ENCODE measurements around the gene COL18A1. TPM values are rescaled to one million over a fixed set of nuclear protein-coding genes. Genes with fewer than 3 reads are reported as not detected.

Gene COL18A1
- polyA plus RNA-seq, 1 experiment = 25.3 TPM

- DNase-seq (ENCODE audit: low read depth, low spot score) = no peak
- Histone ChIP-seq H3K4me3 (ENCODE audit: low read depth, low read length) (no peak overlapping the region), H3K27me3 (ENCODE audit: control insufficient read depth, insufficient read depth, low read length) (no peaks in the 10 kb centered on the region), H3K9me3 (ENCODE audit: control insufficient read depth, insufficient read depth, low read length) (peaks cover 14% of the 10 kb centered on the region; the same call in 1 of the 2 replicates), H3K27ac (ENCODE audit: low read depth, low read length) (no peak overlapping the region)
- POLR2A ChIA-PET = no interaction called here
- TF ChIP-seq CTCF (IDR thresholded peaks at IDR 0.05; ENCODE audit: low read depth, low read length) = no peak
- CTCF ChIA-PET = no interaction called here
Measured at GRCh38 chr21:45496151-45496967, 91.4 kb downstream of the COL18A1 start.

- Histone ChIP-seq H3K9me3 (ENCODE audit: control insufficient read depth, insufficient read depth, low read length) (peaks cover 14% of the 10 kb centered on the region; the same call in 1 of the 2 replicates), H3K27ac (ENCODE audit: low read depth, low read length) (no peak overlapping the region), H3K27me3 (ENCODE audit: control insufficient read depth, insufficient read depth, low read length) (no peaks in the 10 kb centered on the region), H3K4me3 (ENCODE audit: low read depth, low read length) (no peak overlapping the region)
- ChIA-PET POLR2A (no interaction called here), CTCF (no interaction called here)
- DNase-seq (ENCODE audit: low read depth, low spot score) = no peak
- TF ChIP-seq CTCF (IDR thresholded peaks at IDR 0.05; ENCODE audit: low read depth, low read length) = no peak
Measured at GRCh38 chr21:45496968-45497845, 92.2 kb downstream of the COL18A1 start.

- no peak for DNase-seq (ENCODE audit: low read depth, low spot score)
- Histone ChIP-seq H3K9me3 (ENCODE audit: control insufficient read depth, insufficient read depth, low read length) (peaks cover 14% of the 10 kb centered on the region; the same call in 1 of the 2 replicates), H3K4me3 (ENCODE audit: low read depth, low read length) (no peak overlapping the region), H3K27me3 (ENCODE audit: control insufficient read depth, insufficient read depth, low read length) (no peaks in the 10 kb centered on the region), H3K27ac (ENCODE audit: low read depth, low read length) (no peak overlapping the region)
- ChIA-PET POLR2A (no interaction called here), CTCF (no interaction called here)
- no peak for TF ChIP-seq CTCF (IDR thresholded peaks at IDR 0.05; ENCODE audit: low read depth, low read length)
Measured at GRCh38 chr21:45497846-45498645, 93.1 kb downstream of the COL18A1 start.

- DNase-seq (ENCODE audit: low read depth, low spot score) = no peak
- H3K4me3 ChIP-seq (ENCODE audit: low read depth, low read length) = no peak overlapping the region
- H3K9me3 ChIP-seq (ENCODE audit: control insufficient read depth, insufficient read depth, low read length) = peaks cover 14% of the 10 kb centered on the region; the same call in 1 of the 2 replicates
- H3K27me3 ChIP-seq (ENCODE audit: control insufficient read depth, insufficient read depth, low read length) = no peaks in the 10 kb centered on the region
- CTCF ChIA-PET = no interaction called here
- no peak for TF ChIP-seq CTCF (IDR thresholded peaks at IDR 0.05; ENCODE audit: low read depth, low read length)
- no peak overlapping the region for H3K27ac ChIP-seq (ENCODE audit: low read depth, low read length)
- POLR2A ChIA-PET = no interaction called here
Measured at GRCh38 chr21:45498646-45499000, 93.7 kb downstream of the COL18A1 start.
